ENCODE measurements around the gene PPP4R2. TPM values are rescaled to one million over a fixed set of nuclear protein-coding genes. Genes with fewer than 3 reads are reported as not detected.

Gene PPP4R2
- total and polyA plus RNA-seq, 9 of the 15 experiments (the other 6 are each of a cell fraction or from before 2014, with no cell fraction given): 11.0 to 49.6 (median 31.6) TPM

- TF ChIP-seq KHSRP (IDR thresholded peaks at IDR 0.05): no peak
- no peak for TF ChIP-seq ZBTB49 (CRISPR knock-in tag; IDR thresholded peaks at IDR 0.05; ENCODE audit: borderline replicate concordance)
- no peak for TF ChIP-seq PRPF4 (IDR thresholded peaks at IDR 0.05; ENCODE audit: insufficient read depth, low read depth, low read length, poor library complexity, severe bottlenecking)
- TF ChIP-seq ZNF184 (CRISPR knock-in tag; IDR thresholded peaks at IDR 0.05): no peak
- TF ChIP-seq LEF1 (IDR thresholded peaks at IDR 0.05): no peak
- no peak for TF ChIP-seq RAD21 (CRISPR knock-in tag; conservative IDR thresholded peaks at IDR 0.05 in 1 of 2, IDR thresholded peaks at IDR 0.05 in 1 of 2)
- TF ChIP-seq GATA2 (CRISPR knock-in tag; IDR thresholded peaks at IDR 0.05): no peak
- TF ChIP-seq ZNF766 (CRISPR knock-in tag; conservative IDR thresholded peaks at IDR 0.05): no peak
- TF ChIP-seq ATF3 (IDR thresholded peaks at IDR 0.05): 0 out of 2 replicates have a peak, but pooled peaks have one; percentile 35
- no peak for TF ChIP-seq ATF3 (CRISPR knock-in tag; conservative IDR thresholded peaks at IDR 0.05)
- peak; percentile 41; the same call in 1 of the 2 replicates for TF ChIP-seq C11orf30 (IDR thresholded peaks at IDR 0.05; ENCODE audit: low read depth)
- 0 out of 4 replicates have a peak, but pooled peaks of 1 of the 2 experiments have one; percentile 24 for TF ChIP-seq RCOR1 (IDR thresholded peaks at IDR 0.05; ENCODE audit: borderline replicate concordance in 1 of 2, low read depth in 2 of 2, low read length in 2 of 2)
Observed at GRCh38 chr3:73029321-73029796, 32.7 kb downstream of the PPP4R2 start (continued).
